G401.6 (cell line): ENCODE data around the gene TMPRSS5.
"Not testable (repeated sequence)": the region's sequence is repeated elsewhere in the genome, so short reads cannot be mapped to it uniquely, and the experiment has no call there.

Experiments
- FAIRE-seq: peaks from 2 replicates; lab custom pipeline; 2012; peaks lifted over from hg19 to GRCh38; lab: Jason Lieb, UNC

The TMPRSS5 gene

DNA sequence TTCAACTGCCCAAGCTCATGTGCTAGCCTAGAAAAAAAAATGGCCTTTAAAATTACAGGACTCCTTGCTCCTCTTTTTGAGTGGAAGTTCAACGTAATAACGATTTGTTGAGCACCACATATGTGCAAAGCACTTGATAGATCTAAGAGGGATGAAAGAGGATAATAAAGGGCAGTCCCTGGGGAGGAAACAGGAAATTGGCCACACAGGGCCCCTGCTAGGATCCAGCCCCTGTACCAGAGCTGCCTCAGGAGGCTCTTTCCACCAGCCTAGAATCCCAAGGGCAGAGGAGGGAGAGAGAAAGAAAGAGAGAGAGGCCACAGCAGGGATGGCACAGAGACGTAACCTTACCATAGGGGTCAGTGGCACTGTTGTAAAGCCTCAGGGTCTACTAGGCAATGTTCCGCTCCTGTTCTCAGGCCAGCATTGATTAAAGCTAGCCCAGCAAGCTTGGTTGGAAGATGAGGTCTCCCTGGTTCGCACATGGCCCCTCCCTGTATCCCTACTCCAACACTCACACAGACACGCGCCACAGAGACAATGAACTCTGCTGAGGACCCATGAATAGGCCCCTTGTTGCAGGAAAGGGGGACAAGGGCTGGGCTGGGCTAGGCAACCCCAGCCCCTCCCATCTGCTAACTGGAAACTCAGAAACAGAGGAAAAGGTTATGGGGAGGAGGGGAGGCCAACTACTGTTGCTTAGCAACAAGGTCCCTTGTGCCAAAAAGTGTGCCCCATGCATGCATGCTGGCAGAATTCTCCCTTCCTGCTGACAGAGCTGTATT, at the start of gene TMPRSS5:
Gene TMPRSS5, minus strand, starts transcription at position 438 of the 785 bp plus-strand sequence. Its CDS starts 84 bp downstream, at position 354.
- no peak for FAIRE-seq

DNA sequence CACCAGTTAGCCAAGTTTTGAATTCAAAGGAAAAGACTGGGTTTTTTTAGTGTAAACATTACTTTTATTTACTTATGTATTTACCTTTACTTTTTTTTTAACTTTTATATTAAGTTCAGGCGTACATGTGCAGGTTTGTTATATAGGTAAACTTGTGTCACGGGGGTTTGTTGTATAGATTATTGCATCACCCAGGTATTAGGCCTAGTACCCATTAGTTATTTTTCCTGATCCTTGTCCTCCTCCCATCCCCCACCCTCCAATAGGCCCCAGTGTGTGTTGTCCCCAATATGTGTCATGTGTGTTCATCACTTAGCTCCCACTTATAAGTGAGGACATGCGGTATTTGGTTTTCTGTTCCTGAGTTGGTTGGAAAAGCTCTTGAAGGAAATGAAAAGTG, 46.8 kb upstream of the TMPRSS5 start:
- FAIRE-seq, result no peak

DNA sequence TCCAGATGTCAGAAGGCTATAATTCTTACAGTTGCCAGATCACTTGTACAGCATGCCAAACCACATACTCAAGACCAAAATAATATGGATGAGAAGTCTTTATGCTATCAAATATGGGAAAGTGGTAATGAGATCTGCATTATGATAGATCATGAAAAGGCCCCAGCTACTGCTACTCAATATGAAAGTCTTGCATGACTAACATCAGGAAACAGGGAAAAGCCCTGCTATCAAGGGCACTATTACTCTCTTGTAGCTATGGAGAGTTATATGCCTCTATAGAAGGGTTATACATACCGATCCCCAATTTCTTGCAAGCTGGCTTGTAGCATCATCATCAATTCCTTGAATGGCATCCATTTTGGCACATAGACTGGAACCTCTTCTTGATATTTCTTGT, 30.2 kb upstream of the TMPRSS5 start:
- FAIRE-seq, result no peak

DNA sequence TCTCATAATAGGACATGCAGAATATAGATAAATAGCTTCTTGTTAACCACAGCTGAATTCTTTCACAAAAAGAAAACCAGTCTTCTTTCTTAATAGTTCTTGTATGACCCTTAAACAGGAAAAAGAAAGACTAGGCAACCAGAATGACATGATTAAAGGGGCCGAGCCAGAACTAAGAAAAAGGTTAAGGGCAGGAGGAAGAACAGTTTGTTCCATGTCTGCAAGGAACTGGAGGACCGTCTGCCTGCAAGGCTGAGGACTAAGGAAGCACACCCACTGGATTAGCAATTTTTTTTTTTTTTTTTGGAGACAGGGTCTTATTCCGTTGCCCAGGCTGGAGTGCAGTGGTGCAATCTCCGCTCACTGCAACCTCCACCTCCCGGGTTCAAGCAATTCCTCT, 26.0 kb upstream of the TMPRSS5 start:
- no peak for FAIRE-seq

DNA sequence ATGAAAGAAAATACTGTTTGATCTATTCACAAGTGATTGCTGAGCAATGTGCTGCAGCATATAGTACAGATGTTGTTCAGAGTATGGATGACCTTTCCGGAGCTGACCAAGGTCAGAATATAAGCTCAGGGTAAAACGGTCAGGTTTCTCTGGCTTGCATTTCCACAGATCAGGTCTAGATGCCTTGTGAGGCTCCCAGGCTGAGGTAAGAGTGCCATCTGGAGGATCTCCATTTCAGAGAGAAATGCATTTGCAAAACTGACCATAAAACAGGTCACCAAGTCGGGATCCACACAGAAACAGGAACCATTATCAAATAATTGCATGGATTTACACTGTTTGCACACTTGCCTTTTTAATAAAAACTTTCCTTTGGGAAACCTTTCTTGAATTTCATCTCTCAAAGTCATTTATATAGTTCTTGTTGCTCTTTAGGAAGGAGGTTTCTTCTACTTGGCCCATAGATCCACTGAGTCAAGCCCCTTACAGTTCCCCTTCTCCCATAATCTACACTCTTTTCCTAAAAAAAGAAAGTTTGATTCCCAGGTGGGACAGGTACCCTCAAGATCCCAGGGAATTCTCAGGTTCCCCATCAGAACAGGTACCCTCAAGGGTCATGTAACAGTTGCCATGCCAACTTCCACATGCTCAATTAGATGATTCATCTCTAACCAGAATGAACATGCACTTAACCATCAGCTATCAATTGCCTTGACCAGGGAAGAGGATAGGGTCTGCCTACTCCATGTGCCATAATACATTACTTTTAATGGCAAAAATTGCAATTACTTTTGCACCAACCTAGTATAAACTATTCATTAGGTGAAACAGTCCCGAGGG, 25.0 kb upstream of the TMPRSS5 start:
- FAIRE-seq, result no peak

GRCh38 chr11:113729456-113729855, 23.3 kb upstream of the TMPRSS5 start:
- no peak for FAIRE-seq

DNA sequence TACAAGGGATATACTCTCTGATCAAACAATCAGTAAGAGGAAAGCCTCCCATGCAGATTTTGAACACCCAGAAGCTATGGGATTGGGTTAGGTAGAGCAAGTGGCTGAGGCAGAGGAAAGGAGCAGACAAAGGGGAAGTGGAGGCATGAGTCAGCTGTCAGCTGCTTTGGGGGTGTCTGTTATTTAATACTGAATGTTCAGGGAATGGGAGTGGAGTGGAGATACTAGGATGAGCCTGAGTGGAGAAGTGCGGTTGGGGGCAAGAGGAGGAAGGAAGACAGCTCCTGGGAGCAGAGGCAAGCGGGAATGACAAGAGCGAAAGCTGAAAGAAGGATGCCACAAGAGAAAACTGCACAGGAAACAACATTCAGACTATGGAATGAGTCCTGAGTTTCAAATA, 22.7 kb upstream of the TMPRSS5 start:
- no peak for FAIRE-seq

- FAIRE-seq, result no peak
Observed at GRCh38 chr11:113725913-113726312, 19.8 kb upstream of the TMPRSS5 start.

DNA sequence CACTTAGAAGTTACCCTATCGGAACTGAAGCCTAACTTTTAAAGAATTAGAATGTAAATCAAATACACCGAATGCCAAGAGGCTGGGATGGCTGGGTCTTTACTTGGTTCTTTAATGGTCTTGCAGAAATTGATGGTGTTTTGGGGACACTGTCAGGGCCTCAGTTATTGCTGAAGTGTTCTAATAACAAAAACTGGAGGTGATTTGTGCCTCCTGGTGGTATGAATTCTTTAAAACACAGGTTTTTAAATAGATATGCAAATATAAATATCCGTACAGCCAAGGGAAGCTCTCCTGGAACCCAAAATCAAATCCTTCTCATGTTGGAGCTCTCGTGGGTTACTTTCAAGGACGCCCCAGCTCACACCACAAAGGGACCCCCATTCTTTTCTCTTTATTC, 19.3 kb upstream of the TMPRSS5 start:
- FAIRE-seq, result no peak

DNA sequence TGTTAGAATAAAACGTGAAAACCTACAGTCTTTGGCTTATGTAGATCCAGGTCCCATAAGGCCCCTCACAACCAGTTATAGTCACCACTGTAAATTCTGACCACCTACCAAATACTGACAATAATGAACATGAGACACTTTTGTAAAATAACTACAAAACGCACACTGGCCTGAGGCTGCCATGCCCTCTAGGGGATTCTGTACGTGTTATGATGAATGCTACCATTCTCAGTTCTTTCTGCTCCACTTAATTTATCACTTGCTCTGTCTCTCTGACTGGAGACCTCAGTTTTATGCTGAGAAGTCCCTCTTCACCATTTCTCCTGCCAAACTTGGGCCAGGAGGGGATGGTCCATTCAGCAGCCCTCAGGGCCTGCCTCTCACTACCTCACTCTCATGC, 18.7 kb upstream of the TMPRSS5 start:
- FAIRE-seq, result no peak

DNA sequence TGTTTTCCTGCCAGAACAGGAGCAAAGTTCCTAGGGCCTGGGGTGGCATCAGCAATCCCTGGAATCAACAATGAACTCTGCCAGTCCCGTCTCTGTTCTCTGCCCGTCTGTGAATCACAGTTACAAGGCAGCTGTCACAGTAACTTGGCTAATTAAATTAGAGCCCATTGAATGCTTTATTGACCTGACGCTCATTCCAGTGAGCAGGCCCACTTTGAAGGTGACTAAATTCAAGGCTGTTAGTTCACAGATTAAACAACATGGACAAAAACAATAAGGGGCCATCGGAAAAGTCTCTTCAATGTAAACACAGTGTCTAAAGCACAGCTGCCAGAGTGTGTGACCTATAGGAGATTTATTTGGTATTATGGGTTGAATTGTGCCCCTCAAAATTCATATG, 17.7 kb upstream of the TMPRSS5 start:
- FAIRE-seq, result no peak

DNA sequence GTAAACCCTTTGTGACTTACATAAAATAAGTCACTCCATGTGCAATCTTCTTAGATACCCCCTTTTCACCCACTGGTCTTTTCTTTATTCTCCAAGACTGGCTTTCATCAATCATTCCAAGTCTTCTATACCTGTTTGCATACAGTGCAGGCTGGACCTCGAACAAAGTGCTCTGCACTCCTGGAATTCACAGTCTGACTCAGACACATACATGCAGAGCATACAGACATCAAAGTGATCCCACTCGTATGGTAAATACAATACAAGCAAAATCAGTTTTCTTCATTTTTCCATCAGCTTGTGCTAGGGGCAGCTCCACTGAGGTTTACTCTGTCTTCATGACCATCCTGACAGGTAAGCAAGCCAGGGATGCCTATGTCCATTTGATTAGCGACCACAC, 16.8 kb upstream of the TMPRSS5 start:
- FAIRE-seq, result no peak

GRCh38 chr11:113722221-113722620, 16.1 kb upstream of the TMPRSS5 start:
- no peak for FAIRE-seq

- FAIRE-seq, result no peak
Observed at GRCh38 chr11:113721462-113722066, 15.5 kb upstream of the TMPRSS5 start.

GRCh38 chr11:113720478-113720877, 14.4 kb upstream of the TMPRSS5 start:
- FAIRE-seq, result not testable (repeated sequence)

GRCh38 chr11:113715882-113716625, 9.9 kb upstream of the TMPRSS5 start:
- FAIRE-seq, result no peak

- no peak for FAIRE-seq
Observed at GRCh38 chr11:113715273-113715672, 9.2 kb upstream of the TMPRSS5 start.

DNA sequence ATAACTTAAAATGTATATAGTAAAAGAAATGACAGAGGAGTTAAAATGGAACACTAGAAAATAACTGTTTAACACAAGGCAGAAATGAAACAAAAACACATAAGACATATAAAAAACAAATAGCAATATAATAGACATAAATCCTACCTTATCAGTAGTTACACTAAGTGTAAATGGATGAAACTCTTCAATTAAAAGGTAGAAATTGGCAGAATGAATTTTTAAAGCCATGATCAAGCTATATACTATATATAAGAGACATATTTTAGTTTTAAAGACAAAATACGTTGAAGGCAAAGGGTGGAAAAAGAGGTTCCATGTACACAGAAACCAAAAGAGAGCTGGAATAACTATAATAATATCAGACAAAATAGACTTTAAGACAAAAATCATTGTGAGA, 4.9 kb upstream of the TMPRSS5 start:
- no peak for FAIRE-seq

GRCh38 chr11:113703551-113703950, 2.6 kb downstream of the TMPRSS5 start:
- FAIRE-seq, result not testable (repeated sequence)

GRCh38 chr11:113701491-113701890, 4.6 kb downstream of the TMPRSS5 start:
- no peak for FAIRE-seq

DNA sequence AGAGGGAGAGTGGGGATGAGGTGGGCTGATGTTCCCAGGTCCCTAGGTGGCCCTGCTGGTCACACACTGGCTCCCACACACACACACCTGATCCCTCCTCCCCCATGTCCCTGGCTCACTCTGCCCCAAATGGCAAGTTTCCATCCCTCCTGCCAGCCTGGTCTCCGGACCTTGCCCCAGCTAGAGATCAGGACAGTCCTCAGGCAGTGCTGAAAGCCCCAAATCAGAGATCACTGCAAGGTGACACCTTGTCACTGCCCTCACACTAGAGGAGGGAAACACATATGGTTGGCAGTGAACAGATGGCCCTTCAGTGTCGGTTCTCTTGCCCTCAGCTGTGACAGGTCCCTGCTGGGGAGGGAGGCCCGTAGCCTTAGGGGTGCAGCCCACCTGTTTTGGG, 7.6 kb downstream of the TMPRSS5 start:
- FAIRE-seq, result no peak

GRCh38 chr11:113697756-113698407, 8.2 kb downstream of the TMPRSS5 start:
- FAIRE-seq, result no peak
